Ishikawa (cell line): ENCODE results near the gene CYP39A1.
A peak's percentile ranks its signal among the peaks of the same experiment; 100 is the strongest.

ENCODE experiments used
- CEBPB ChIP-seq: IDR thresholded peaks from 2 replicates; pipeline ENCODE4 v1.6.1; 2012
- CREB1 ChIP-seq: IDR thresholded peaks from 2 replicates; pipeline ENCODE4 v1.6.1; 2012; ENCODE audit warnings: low read depth
- EGR1 ChIP-seq: IDR thresholded peaks from 2 replicates; pipeline ENCODE4 v1.6.1; 2012
- EP300 ChIP-seq: IDR thresholded peaks from 2 replicates; pipeline ENCODE4 v1.6.1; 2012; ENCODE audit warnings: borderline replicate concordance
- FOXM1 ChIP-seq: IDR thresholded peaks from 2 replicates; pipeline ENCODE4 v1.6.1; 2012; ENCODE audit warnings: low read depth, borderline replicate concordance
- NFIC ChIP-seq: IDR thresholded peaks from 2 replicates; pipeline ENCODE4 v1.6.1; 2012
- RAD21 ChIP-seq: IDR thresholded peaks from 2 replicates; pipeline ENCODE4 v1.6.1; 2012; ENCODE audit warnings: low read depth
- TAF1 ChIP-seq: IDR thresholded peaks from 2 replicates; pipeline ENCODE4 v1.6.1; 2012; ENCODE audit warnings: low read depth, mild to moderate bottlenecking
- TCF12 ChIP-seq: IDR thresholded peaks from 2 replicates; pipeline ENCODE4 v1.6.1; 2012; ENCODE audit warnings: low read depth
- TEAD4 ChIP-seq: IDR thresholded peaks from 2 replicates; pipeline ENCODE4 v1.6.1; 2012
- YY1 ChIP-seq: IDR thresholded peaks from 2 replicates; pipeline ENCODE4 v1.6.1; 2012; ENCODE audit warnings: low read depth
- ZBTB7A ChIP-seq: IDR thresholded peaks from 2 replicates; pipeline ENCODE4 v1.6.1; 2012; ENCODE audit warnings: low read depth
- TF ChIP-seq, protein P1 (sequence below): IDR thresholded peaks from 2 replicates; pipeline ENCODE4 v1.6.1; 2012
- TF ChIP-seq, protein P2 (sequence below): IDR thresholded peaks from 2 replicates; pipeline ENCODE4 v1.6.1; 2012
- TF ChIP-seq, protein P3 (sequence below): IDR thresholded peaks from 2 replicates; pipeline ENCODE4 v1.6.1; 2012; ENCODE audit warnings: low read depth, mild to moderate bottlenecking

The CYP39A1 gene, protein sequence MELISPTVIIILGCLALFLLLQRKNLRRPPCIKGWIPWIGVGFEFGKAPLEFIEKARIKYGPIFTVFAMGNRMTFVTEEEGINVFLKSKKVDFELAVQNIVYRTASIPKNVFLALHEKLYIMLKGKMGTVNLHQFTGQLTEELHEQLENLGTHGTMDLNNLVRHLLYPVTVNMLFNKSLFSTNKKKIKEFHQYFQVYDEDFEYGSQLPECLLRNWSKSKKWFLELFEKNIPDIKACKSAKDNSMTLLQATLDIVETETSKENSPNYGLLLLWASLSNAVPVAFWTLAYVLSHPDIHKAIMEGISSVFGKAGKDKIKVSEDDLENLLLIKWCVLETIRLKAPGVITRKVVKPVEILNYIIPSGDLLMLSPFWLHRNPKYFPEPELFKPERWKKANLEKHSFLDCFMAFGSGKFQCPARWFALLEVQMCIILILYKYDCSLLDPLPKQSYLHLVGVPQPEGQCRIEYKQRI

DNA sequence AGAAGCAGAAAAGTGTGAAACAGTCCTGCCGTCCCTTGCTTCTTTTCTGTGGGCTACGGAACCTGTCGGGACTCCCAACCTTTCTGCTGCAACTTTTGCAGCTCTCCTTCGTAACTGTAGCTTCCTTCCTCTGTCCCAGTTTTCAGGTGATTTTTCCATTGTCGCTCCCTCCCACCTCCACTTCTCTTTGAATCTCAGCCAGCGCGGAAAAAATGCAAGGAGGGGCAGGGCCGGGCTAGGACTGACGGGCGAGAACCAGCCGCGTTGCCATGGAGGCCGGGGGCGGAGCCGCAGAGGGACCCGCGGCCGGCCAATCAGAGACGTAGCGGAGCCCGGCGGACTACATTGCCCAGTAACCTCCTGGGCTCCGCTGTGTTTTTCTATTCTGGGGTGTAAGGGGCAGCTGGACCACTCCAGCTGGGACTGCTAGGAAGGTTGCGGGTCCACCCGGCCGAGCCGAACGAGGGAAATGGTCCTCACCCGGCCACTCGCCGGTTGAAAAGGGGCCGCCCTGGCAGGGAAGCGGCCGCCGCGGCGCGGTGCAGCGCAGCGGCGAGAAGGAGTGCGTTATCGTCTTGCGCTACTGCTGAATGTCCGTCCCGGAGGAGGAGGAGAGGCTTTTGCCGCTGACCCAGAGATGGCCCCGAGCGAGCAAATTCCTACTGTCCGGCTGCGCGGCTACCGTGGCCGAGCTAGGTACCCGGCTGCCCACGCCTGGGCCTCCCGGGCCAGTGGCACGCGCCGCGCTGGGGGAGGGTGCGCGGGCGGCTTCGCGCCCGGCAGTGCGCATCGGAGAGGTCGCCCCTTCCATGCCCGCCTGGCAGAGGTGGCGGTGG lies at the start of gene CYP39A1, which contains the start of gene SLC25A27:
CYP39A1 (minus strand) TSS at position 216 of the 836 bp plus-strand sequence. CDS start 236 bp downstream, outside the sequence.
SLC25A27 (plus strand) TSS at position 373 of the 836 bp plus-strand sequence; CDS start at position 591, 218 bp downstream.
- TF ChIP-seq TCF12 (0 out of 2 replicates have a peak, but pooled peaks have one; percentile 25), YY1 (0 out of 2 replicates have a peak, but pooled peaks have one; percentile 23), TAF1 (no peak), NFIC (peak; percentile 77), ZBTB7A (no peak; the same call in 1 of the 2 replicates), TEAD4 (peak; percentile 17; the same call in 1 of the 2 replicates), EGR1 (peak; percentile 57)
- TF ChIP-seq, protein P1, sequence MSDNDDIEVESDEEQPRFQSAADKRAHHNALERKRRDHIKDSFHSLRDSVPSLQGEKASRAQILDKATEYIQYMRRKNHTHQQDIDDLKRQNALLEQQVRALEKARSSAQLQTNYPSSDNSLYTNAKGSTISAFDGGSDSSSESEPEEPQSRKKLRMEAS: peak; percentile 63
- TF ChIP-seq, protein P2, sequence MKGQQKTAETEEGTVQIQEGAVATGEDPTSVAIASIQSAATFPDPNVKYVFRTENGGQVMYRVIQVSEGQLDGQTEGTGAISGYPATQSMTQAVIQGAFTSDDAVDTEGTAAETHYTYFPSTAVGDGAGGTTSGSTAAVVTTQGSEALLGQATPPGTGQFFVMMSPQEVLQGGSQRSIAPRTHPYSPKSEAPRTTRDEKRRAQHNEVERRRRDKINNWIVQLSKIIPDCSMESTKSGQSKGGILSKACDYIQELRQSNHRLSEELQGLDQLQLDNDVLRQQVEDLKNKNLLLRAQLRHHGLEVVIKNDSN: no peak

DNA sequence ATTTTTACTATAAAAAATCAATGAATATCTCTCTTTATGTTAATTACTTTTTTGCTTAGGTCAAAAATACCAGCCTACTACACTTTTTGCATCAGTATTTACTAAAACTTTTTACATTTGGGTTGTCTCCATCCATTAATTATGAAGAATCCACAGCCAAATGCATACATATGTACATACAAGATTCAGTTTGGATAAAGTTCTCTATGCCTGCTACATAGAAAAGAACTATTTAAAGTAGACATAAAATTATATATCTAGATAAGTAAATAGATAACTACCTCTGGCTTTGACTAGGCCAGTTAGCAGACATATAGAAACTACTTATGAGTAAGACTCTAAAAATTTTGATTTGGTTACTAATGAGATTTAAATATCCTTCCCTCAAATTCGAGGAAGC lies 47.4 kb upstream of the CYP39A1 start:
- TF ChIP-seq YY1 (no peak), EP300 (no peak), RAD21 (no peak), CREB1 (no peak), ZBTB7A (no peak), CEBPB (no peak), EGR1 (no peak)
- TF ChIP-seq, protein P3, sequence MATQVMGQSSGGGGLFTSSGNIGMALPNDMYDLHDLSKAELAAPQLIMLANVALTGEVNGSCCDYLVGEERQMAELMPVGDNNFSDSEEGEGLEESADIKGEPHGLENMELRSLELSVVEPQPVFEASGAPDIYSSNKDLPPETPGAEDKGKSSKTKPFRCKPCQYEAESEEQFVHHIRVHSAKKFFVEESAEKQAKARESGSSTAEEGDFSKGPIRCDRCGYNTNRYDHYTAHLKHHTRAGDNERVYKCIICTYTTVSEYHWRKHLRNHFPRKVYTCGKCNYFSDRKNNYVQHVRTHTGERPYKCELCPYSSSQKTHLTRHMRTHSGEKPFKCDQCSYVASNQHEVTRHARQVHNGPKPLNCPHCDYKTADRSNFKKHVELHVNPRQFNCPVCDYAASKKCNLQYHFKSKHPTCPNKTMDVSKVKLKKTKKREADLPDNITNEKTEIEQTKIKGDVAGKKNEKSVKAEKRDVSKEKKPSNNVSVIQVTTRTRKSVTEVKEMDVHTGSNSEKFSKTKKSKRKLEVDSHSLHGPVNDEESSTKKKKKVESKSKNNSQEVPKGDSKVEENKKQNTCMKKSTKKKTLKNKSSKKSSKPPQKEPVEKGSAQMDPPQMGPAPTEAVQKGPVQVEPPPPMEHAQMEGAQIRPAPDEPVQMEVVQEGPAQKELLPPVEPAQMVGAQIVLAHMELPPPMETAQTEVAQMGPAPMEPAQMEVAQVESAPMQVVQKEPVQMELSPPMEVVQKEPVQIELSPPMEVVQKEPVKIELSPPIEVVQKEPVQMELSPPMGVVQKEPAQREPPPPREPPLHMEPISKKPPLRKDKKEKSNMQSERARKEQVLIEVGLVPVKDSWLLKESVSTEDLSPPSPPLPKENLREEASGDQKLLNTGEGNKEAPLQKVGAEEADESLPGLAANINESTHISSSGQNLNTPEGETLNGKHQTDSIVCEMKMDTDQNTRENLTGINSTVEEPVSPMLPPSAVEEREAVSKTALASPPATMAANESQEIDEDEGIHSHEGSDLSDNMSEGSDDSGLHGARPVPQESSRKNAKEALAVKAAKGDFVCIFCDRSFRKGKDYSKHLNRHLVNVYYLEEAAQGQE: no peak

DNA sequence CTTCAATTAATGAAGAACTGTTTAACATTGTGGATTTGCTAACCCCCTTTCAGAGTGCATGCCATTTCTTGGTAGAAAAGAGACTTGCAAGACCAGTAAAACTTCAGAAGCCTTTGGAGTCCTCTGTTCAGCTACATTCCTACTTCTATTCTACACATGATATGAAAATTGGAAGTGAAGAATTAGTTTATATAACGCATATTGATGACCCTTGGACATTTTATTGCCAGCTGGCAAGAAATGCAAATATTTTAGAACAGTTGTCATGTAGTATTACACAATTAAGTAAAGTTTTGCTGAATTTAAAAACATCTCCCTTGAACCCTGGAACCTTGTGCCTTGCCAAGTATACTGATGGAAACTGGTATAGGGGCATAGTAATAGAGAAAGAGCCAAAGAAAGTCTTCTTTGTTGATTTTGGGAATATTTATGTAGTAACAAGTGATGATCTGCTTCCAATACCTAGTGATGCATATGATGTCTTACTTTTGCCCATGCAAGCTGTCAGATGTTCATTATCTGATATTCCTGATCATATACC lies 38.4 kb upstream of the CYP39A1 start:
- no peak for TF ChIP-seq FOXM1
- TF ChIP-seq NFIC: no peak
- no peak for TF ChIP-seq TEAD4

DNA sequence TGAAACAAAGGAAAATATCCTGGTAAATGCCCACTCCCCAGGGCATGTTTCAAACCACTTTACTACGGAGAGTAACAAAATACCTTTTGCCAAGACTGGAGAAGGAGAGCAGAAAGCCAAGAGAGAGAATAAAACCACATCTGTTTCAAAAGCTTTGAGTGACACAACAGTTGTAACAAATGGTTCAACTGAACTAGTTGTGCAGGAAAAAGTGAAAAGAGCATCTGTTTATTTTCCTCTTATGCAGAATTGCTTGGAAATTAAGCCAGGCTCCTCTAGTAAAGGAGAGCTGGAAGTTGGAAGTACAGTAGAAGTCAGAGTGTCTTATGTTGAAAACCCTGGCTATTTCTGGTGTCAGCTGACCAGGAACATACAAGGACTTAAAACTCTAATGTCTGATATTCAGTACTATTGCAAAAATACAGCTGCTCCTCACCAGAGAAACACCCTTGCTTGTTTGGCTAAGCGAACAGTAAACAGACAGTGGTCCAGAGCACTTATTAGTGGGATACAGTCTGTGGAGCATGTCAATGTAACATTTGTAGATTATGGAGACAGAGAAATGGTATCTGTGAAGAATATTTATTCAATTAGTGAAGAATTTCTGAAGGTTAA lies 37.6 kb upstream of the CYP39A1 start:
- TF ChIP-seq TAF1 (no peak), RAD21 (no peak), CREB1 (no peak), TEAD4 (no peak)

DNA sequence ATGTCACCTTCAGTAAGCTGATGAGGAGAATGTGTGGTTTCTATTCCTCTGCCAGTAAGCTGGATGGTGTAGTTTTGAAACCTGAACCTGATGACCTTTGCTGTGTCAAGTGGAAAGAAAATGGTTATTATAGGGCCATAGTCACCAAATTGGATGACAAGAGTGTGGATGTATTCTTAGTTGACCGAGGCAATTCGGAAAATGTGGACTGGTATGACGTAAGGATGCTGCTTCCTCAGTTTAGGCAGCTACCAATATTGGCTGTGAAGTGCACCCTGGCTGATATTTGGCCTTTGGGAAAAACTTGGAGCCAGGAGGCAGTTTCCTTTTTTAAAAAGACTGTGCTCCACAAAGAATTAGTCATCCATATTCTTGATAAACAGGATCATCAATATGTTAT lies 37.0 kb upstream of the CYP39A1 start:
- TF ChIP-seq YY1: no peak
- TF ChIP-seq FOXM1: no peak
- no peak for TF ChIP-seq TEAD4
- no peak for TF ChIP-seq EP300
- TF ChIP-seq TCF12: no peak
- TF ChIP-seq ZBTB7A: no peak
- no peak for TF ChIP-seq NFIC
- TF ChIP-seq TAF1: no peak

DNA sequence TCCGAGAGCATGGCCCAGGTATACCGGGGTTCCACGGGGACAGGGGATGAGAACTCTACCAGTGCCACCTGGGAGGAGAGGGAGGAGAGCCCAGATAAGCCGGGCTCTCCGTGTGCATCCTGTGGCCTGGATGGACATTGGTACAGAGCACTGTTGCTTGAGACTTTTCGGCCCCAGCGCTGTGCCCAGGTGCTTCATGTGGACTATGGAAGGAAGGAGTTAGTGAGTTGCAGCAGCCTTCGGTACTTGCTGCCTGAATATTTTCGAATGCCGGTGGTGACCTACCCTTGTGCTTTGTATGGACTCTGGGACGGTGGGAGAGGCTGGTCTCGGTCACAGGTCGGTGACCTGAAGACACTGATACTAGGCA lies 36.3 kb upstream of the CYP39A1 start:
- TF ChIP-seq ZBTB7A (no peak), YY1 (no peak), EGR1 (no peak)
- TF ChIP-seq, protein P2: no peak

DNA sequence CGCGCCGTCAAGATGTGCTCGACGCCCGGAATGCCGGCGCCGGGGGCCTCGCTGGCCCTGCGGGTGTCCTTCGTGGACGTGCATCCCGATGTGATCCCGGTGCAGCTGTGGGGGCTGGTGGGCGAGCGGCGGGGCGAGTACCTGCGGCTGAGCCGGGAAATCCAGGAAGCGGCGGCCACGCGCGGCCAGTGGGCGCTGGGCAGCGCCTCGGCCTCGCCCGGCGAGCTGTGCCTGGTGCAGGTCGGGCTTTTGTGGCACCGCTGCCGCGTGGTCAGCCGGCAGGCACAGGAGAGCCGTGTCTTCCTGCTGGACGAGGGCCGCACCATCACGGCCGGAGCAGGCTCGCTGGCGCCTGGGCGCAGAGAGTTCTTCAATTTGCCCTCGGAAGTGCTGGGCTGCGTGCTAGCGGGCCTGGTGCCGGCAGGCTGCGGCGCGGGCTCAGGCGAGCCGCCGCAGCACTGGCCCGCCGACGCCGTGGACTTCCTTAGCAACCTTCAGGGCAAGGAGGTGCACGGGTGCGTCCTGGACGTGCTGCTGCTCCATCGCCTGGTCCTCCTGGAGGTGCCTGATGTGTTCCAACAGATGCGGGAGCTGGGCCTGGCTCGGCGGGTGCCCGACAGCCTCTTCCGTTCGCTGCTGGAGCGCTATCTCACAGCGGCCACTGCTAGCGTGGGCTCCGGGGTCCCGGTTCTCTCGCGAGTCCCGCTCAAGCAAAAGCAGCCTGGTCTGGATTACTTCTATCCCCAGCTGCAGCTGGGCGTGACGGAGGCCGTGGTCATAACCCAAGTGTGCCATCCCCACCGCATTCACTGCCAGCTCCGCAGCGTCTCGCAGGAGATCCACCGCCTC lies 35.7 kb upstream of the CYP39A1 start:
- TF ChIP-seq EP300: no peak
- no peak for TF ChIP-seq TCF12
- TF ChIP-seq CEBPB: no peak
- no peak for TF ChIP-seq ZBTB7A
- TF ChIP-seq RAD21: no peak
- no peak for TF ChIP-seq NFIC
- TF ChIP-seq TAF1: no peak
- no peak for TF ChIP-seq TEAD4
- TF ChIP-seq, protein P2: no peak
- TF ChIP-seq FOXM1: no peak
- TF ChIP-seq, protein P3: no peak
- no peak for TF ChIP-seq EGR1
- no peak for TF ChIP-seq YY1
- TF ChIP-seq, protein P1: no peak
- no peak for TF ChIP-seq CREB1
